ENCODE results near the gene PLA2G4D.
A peak's percentile ranks its signal among the peaks of the same experiment; 100 is the strongest.

The PLA2G4D gene

DNA sequence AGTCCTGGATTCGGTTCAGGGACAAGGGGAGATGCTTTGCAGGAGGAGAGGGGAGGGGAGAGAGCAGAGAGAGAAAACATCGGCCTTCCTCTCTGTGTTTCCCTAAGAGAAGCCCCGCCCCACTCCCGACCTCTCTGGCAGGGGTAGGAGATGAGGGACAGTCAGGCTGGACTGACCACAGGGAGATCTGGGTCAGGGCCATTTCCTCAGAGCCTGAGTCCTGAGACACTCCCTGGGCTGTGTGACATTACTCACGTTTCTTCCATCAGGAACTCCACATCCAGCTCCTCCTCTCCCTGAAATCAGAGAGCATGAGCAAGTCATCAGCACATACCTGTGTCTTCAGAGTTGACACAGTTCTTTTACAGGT is 9.1 kb downstream of the PLA2G4D start:
- Histone ChIP-seq H3K9me3 (ENCODE audit: control insufficient read depth in 5 of 5, low read length in 5 of 5) (no peaks in the 10 kb centered on the region), H3K9ac (ENCODE audit: low read length in 5 of 5) (no peak overlapping the region), H3K27ac (ENCODE audit: low read depth, low read length) (no peak overlapping the region), H3K27me3 (ENCODE audit: control insufficient read depth in 5 of 5, insufficient read depth in 4 of 5, low read length in 5 of 5) (peaks cover 14 to 30% (median 19%) of the 10 kb centered on the region in 5 donors), H3K4me3 (ENCODE audit: low read depth in 1 of 5, low read length in 5 of 5) (no peak overlapping the region), H3K36me3 (ENCODE audit: control insufficient read depth in 5 of 5, insufficient read depth in 5 of 5, low read length in 5 of 5) (no peaks in the 10 kb centered on the region), H3K4me1 (ENCODE audit: control insufficient read depth in 5 of 5, insufficient read depth in 5 of 5, low read length in 5 of 5) (peaks cover 0 to 8% (median 0%) of the 10 kb centered on the region in 5 donors)

- Histone ChIP-seq H3K27me3 (ENCODE audit: control insufficient read depth in 5 of 5, insufficient read depth in 4 of 5, low read length in 5 of 5) (peaks cover 10 to 29% (median 21%) of the 10 kb centered on the region in 5 donors), H3K4me3 (ENCODE audit: low read depth in 1 of 5, low read length in 5 of 5) (no peak overlapping the region), H3K4me1 (ENCODE audit: control insufficient read depth in 5 of 5, insufficient read depth in 5 of 5, low read length in 5 of 5) (peaks cover 0 to 8% (median 0%) of the 10 kb centered on the region in 5 donors), H3K27ac (ENCODE audit: low read depth, low read length) (no peak overlapping the region), H3K9ac (ENCODE audit: low read length in 5 of 5) (no peak overlapping the region), H3K36me3 (ENCODE audit: control insufficient read depth in 5 of 5, insufficient read depth in 5 of 5, low read length in 5 of 5) (no peaks in the 10 kb centered on the region), H3K9me3 (ENCODE audit: control insufficient read depth in 5 of 5, low read length in 5 of 5) (no peaks in the 10 kb centered on the region)
Observed at GRCh38 chr15:42084465-42085235, 9.7 kb downstream of the PLA2G4D start.

- Histone ChIP-seq H3K27ac (ENCODE audit: low read depth, low read length) (no peak overlapping the region), H3K9ac (ENCODE audit: low read length in 5 of 5) (no peak overlapping the region), H3K4me3 (ENCODE audit: low read depth in 1 of 5, low read length in 5 of 5) (no peak overlapping the region), H3K4me1 (ENCODE audit: control insufficient read depth in 5 of 5, insufficient read depth in 5 of 5, low read length in 5 of 5) (peaks cover 0 to 8% (median 3%) of the 10 kb centered on the region in 5 donors), H3K36me3 (ENCODE audit: control insufficient read depth in 5 of 5, insufficient read depth in 5 of 5, low read length in 5 of 5) (no peaks in the 10 kb centered on the region), H3K27me3 (ENCODE audit: control insufficient read depth in 5 of 5, insufficient read depth in 4 of 5, low read length in 5 of 5) (peaks cover 10 to 33% (median 21%) of the 10 kb centered on the region in 5 donors), H3K9me3 (ENCODE audit: control insufficient read depth in 5 of 5, low read length in 5 of 5) (no peaks in the 10 kb centered on the region)
Observed at GRCh38 chr15:42083916-42084315, 10.4 kb downstream of the PLA2G4D start.

- Histone ChIP-seq H3K9ac (ENCODE audit: low read length in 5 of 5) (no peak overlapping the region), H3K9me3 (ENCODE audit: control insufficient read depth in 5 of 5, low read length in 5 of 5) (no peaks in the 10 kb centered on the region), H3K27ac (ENCODE audit: low read depth, low read length) (no peak overlapping the region), H3K27me3 (ENCODE audit: control insufficient read depth in 5 of 5, insufficient read depth in 4 of 5, low read length in 5 of 5) (peaks cover 10 to 33% (median 20%) of the 10 kb centered on the region in 5 donors), H3K4me1 (ENCODE audit: control insufficient read depth in 5 of 5, insufficient read depth in 5 of 5, low read length in 5 of 5) (peaks cover 0 to 8% (median 3%) of the 10 kb centered on the region in 5 donors), H3K4me3 (ENCODE audit: low read depth in 1 of 5, low read length in 5 of 5) (no peak overlapping the region), H3K36me3 (ENCODE audit: control insufficient read depth in 5 of 5, insufficient read depth in 5 of 5, low read length in 5 of 5) (no peaks in the 10 kb centered on the region)
Observed at GRCh38 chr15:42083605-42083908, 10.8 kb downstream of the PLA2G4D start.

DNA sequence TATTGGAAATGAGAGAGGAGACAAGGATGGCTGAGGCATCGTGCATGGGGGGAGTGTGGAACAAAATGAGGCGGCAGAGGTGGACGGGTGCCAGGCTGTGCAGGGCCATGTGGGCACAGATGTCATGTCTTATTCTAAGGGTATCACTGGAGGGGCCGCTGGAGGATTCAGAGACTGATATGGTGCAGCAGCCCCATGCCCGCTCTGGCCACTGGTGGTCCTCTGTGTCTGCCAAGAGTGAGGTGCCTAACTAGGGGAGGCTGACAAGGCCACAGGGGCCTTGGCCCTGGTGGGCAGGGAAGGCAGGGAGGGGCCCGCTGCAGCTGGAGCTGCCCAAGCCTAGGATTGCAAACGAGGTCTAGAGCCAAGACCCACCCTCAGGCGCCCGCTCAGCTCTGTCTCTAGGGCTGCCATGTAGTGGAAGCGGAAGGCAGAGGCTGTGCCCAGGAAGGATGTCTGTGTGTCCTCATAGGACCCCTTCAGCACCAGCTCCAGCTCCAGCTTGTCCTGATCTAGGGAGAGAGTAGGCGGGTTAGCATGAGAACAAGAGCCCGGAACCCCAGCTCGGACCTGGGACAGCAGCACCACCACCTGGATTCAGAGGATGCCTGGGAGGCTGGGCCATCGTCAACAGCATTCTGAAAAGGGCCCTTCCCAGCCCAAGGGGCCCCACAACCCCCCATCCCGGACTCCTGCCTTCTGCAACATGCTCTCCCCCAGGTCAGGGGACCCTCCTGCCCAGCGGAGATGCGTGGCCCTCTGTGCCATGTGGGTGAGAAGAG is 11.3 kb downstream of the PLA2G4D start:
- no peaks in the 10 kb centered on the region for H3K36me3 ChIP-seq (ENCODE audit: control insufficient read depth in 5 of 5, insufficient read depth in 5 of 5, low read length in 5 of 5)
- no peaks in the 10 kb centered on the region for H3K9me3 ChIP-seq (ENCODE audit: control insufficient read depth in 5 of 5, low read length in 5 of 5)
- H3K4me3 ChIP-seq (ENCODE audit: low read depth in 1 of 5, low read length in 5 of 5) = no peak overlapping the region
- H3K27me3 ChIP-seq (ENCODE audit: control insufficient read depth in 5 of 5, insufficient read depth in 4 of 5, low read length in 5 of 5) = peaks cover 8 to 31% (median 18%) of the 10 kb centered on the region in 5 donors
- no peak overlapping the region for H3K27ac ChIP-seq (ENCODE audit: low read depth, low read length)
- H3K4me1 ChIP-seq (ENCODE audit: control insufficient read depth in 5 of 5, insufficient read depth in 5 of 5, low read length in 5 of 5) = peaks cover 0 to 8% (median 3%) of the 10 kb centered on the region in 5 donors
- no peak overlapping the region for H3K9ac ChIP-seq (ENCODE audit: low read length in 5 of 5)

DNA sequence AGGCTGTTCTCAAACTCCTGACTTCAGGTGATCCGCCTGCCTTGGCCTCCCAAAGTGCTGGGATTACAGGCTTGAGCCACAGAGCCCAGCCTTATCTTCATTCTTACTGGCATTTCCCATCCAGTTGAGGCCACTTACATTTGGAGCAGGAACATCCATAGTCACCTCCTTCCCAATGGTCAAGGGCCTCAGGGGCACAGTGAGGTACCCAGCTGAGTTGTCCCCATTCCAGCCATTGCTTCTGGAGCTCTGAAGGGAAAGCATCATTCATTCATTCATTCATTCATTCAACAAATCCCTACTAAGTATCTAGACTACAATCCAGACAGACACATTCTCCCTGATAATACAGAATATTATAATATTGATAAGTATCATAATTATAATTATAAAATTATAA is 12.2 kb downstream of the PLA2G4D start:
- Histone ChIP-seq H3K27me3 (ENCODE audit: control insufficient read depth in 5 of 5, insufficient read depth in 4 of 5, low read length in 5 of 5) (peaks cover 6 to 24% (median 12%) of the 10 kb centered on the region in 5 donors), H3K27ac (ENCODE audit: low read depth, low read length) (no peak overlapping the region), H3K36me3 (ENCODE audit: control insufficient read depth in 5 of 5, insufficient read depth in 5 of 5, low read length in 5 of 5) (no peaks in the 10 kb centered on the region), H3K9ac (ENCODE audit: low read length in 5 of 5) (no peak overlapping the region), H3K4me1 (ENCODE audit: control insufficient read depth in 5 of 5, insufficient read depth in 5 of 5, low read length in 5 of 5) (peaks cover 0 to 8% (median 3%) of the 10 kb centered on the region in 5 donors), H3K9me3 (ENCODE audit: control insufficient read depth in 5 of 5, low read length in 5 of 5) (no peaks in the 10 kb centered on the region), H3K4me3 (ENCODE audit: low read depth in 1 of 5, low read length in 5 of 5) (no peak overlapping the region)

DNA sequence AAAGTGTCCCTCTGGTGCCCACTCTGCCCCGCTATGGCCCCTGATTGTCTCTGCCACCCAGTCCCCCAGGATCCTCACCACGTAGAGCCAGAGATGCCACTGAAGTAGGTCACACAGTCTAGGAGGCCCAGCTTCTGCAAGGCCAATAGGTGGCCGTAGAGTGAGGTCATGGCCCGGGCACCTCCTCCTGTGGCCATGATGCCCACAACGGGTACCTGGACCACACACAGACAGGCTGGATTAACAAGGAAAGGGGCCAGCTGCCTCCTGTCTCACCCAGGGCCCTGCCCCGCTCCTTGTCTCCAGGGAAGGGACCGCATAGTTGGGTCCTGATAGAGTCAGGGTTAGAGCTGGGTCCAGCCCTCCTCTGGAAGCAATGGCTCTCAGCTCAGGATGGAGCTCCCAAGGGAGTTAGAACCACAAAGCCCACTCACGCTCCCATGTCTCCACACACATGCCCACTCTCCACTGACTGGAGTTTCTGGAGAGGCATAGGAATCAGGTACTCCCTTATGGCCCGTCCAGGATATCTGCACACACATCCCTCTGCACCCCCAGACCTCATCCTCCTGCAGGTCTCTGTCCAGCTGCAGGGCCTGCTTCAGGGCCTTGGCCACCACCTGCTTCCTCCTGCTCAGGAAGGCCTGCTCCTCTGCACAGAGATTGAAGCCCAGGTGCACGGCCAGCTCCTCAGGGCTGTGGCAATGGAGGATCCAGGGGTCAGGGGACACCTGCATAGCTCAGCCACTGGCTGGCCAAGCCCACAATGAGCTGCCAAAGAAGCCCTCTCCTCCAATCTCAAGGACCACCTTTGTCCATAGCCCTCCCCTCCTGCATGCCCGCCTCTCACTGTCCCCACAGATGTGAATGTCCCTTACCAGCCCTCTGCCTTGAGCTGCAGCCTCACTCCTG is 13.2 kb downstream of the PLA2G4D start:
- peaks cover 0 to 8% (median 3%) of the 10 kb centered on the region in 5 donors for H3K4me1 ChIP-seq (ENCODE audit: control insufficient read depth in 5 of 5, insufficient read depth in 5 of 5, low read length in 5 of 5)
- H3K9me3 ChIP-seq (ENCODE audit: control insufficient read depth in 5 of 5, low read length in 5 of 5) = no peaks in the 10 kb centered on the region
- H3K36me3 ChIP-seq (ENCODE audit: control insufficient read depth in 5 of 5, insufficient read depth in 5 of 5, low read length in 5 of 5) = no peaks in the 10 kb centered on the region
- H3K27me3 ChIP-seq (ENCODE audit: control insufficient read depth in 5 of 5, insufficient read depth in 4 of 5, low read length in 5 of 5) = peaks cover 6 to 24% (median 12%) of the 10 kb centered on the region in 5 donors
- H3K4me3 ChIP-seq (ENCODE audit: low read depth in 1 of 5, low read length in 5 of 5) = no peak overlapping the region
- H3K27ac ChIP-seq (ENCODE audit: low read depth, low read length) = no peak overlapping the region
- H3K9ac ChIP-seq (ENCODE audit: low read length in 5 of 5) = no peak overlapping the region

- H3K9ac ChIP-seq (ENCODE audit: low read length in 5 of 5) = no peak overlapping the region
- peaks cover 0 to 8% (median 3%) of the 10 kb centered on the region in 5 donors for H3K4me1 ChIP-seq (ENCODE audit: control insufficient read depth in 5 of 5, insufficient read depth in 5 of 5, low read length in 5 of 5)
- no peaks in the 10 kb centered on the region for H3K9me3 ChIP-seq (ENCODE audit: control insufficient read depth in 5 of 5, low read length in 5 of 5)
- no peaks in the 10 kb centered on the region for H3K36me3 ChIP-seq (ENCODE audit: control insufficient read depth in 5 of 5, insufficient read depth in 5 of 5, low read length in 5 of 5)
- peaks cover 6 to 24% (median 12%) of the 10 kb centered on the region in 5 donors for H3K27me3 ChIP-seq (ENCODE audit: control insufficient read depth in 5 of 5, insufficient read depth in 4 of 5, low read length in 5 of 5)
- H3K27ac ChIP-seq (ENCODE audit: low read depth, low read length) = no peak overlapping the region
- no peak overlapping the region for H3K4me3 ChIP-seq (ENCODE audit: low read depth in 1 of 5, low read length in 5 of 5)
Observed at GRCh38 chr15:42080186-42080918, 14.0 kb downstream of the PLA2G4D start.

GRCh38 chr15:42079401-42079908 is 14.9 kb downstream of the PLA2G4D start:
- Histone ChIP-seq H3K4me1 (ENCODE audit: control insufficient read depth in 5 of 5, insufficient read depth in 5 of 5, low read length in 5 of 5) (peaks cover 0 to 6% (median 3%) of the 10 kb centered on the region in 5 donors), H3K4me3 (ENCODE audit: low read depth in 1 of 5, low read length in 5 of 5) (no peak overlapping the region), H3K27me3 (ENCODE audit: control insufficient read depth in 5 of 5, insufficient read depth in 4 of 5, low read length in 5 of 5) (peaks cover under 1 to 17% (median 8%) of the 10 kb centered on the region in 5 donors)

More at GRCh38 chr15:42079401-42079908, 14.9 kb downstream of the PLA2G4D start:
- Histone ChIP-seq H3K36me3 (ENCODE audit: control insufficient read depth in 5 of 5, insufficient read depth in 5 of 5, low read length in 5 of 5) (no peaks in the 10 kb centered on the region), H3K27ac (ENCODE audit: low read depth, low read length) (no peak overlapping the region), H3K9ac (ENCODE audit: low read length in 5 of 5) (peak overlapping the region in 1 of 5 donors; percentile 35), H3K9me3 (ENCODE audit: control insufficient read depth in 5 of 5, low read length in 5 of 5) (no peaks in the 10 kb centered on the region)
